Gastrocnemius medialis (tissue), 4 donors: Measurements from ENCODE around the gene CFP.

Source experiments
- POLR2A ChIP-seq, 2 donors: fragments of 450-650 bp; IDR thresholded peaks; one replicate each; pipeline ENCODE4 v1.6.1; 2017; ENCODE audit warnings: antibody characterized with exemption in 2 of 2, mild to moderate bottlenecking in 2 of 2, moderate library complexity in 2 of 2
- TF ChIP-seq, protein P1 (sequence below), 5 experiments: fragments of 450-650 bp in 3 of 5; fragments of 200-600 bp in 2 of 5; sonication (generic) in 2 of 5; IDR thresholded peaks in 4 of 5; conservative IDR thresholded peaks in 1 of 5; 1 replicate in 4 of 5; 2 replicates in 1 of 5; pipeline ENCODE4 v1.5.1; 2016 to 2019; ENCODE audit warnings: antibody characterized with exemption in 5 of 5, mild to moderate bottlenecking in 3 of 5, moderate library complexity in 3 of 5

DNA sequence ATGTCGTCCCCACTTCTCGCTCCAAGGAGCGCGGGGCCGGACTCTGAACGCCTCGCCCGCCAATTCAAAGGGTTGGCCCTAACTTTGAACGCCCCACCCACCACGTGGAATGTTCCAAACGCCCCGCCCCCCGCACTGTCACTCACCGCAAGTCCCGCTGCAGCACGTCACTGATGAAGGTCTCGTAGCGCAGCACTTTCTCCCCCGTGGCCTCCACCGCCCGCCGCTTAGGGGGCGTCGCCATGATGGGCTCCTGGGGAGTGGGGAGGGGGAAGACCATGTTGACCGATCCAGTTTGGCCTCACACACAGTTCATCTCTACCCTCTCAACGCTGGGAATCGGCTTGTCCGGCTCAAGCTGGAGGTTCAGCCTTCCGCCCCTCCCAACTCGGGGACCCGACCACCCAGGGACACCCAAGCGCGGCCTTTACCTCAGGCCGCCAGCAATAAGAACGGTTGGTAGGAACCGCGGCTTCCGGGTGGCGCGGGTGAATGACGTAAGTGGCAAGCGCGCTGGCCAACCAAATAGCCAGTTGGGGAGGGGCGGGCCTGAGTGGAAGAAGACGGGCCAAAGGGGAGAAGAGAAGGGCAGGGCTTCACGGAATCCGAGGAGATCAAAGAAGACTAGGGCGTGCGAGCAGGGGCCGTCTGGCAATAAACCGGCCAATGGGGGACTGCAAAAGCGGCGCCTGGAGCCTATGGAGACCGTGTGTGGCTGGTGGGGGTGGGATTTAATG lies 29.1 kb upstream of the CFP start, which contains the start of gene UXT:
- TF ChIP-seq, protein P1, sequence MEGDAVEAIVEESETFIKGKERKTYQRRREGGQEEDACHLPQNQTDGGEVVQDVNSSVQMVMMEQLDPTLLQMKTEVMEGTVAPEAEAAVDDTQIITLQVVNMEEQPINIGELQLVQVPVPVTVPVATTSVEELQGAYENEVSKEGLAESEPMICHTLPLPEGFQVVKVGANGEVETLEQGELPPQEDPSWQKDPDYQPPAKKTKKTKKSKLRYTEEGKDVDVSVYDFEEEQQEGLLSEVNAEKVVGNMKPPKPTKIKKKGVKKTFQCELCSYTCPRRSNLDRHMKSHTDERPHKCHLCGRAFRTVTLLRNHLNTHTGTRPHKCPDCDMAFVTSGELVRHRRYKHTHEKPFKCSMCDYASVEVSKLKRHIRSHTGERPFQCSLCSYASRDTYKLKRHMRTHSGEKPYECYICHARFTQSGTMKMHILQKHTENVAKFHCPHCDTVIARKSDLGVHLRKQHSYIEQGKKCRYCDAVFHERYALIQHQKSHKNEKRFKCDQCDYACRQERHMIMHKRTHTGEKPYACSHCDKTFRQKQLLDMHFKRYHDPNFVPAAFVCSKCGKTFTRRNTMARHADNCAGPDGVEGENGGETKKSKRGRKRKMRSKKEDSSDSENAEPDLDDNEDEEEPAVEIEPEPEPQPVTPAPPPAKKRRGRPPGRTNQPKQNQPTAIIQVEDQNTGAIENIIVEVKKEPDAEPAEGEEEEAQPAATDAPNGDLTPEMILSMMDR (IDR thresholded peaks at IDR 0.05 in 4 of 5, conservative IDR thresholded peaks at IDR 0.05 in 1 of 5) = no peak
- TF ChIP-seq POLR2A (IDR thresholded peaks at IDR 0.05) = peak; percentile 66 to 68
